B cell (primary cell): ENCODE results near the gene CYP17A1. TPM values are rescaled to one million over a fixed set of nuclear protein-coding genes. Genes with fewer than 3 reads are reported as not detected.

ENCODE experiments used
- ATAC-seq: fragments of 200-7000 bp; cut with Tn5 transposase; one replicate; pipeline ENCODE4 v1.10.0; 2021; ENCODE audit warnings: low read depth, mild to moderate bottlenecking, moderate number of reproducible peaks, moderate library complexity
- CTCF ChIA-PET: fragments of 350-600 bp; sonication (Branson Sonifier 250); formaldehyde crosslinking; loops from one replicate; lab custom pipeline; 2021; ENCODE audit warnings: antibody characterized with exemption, inconsistent platforms; lab: Charles Lee
- POLR2A ChIA-PET: fragments of 350-600 bp; sonication (Branson Sonifier 250); formaldehyde crosslinking; loops from one replicate; lab custom pipeline; 2021; ENCODE audit warnings: antibody characterized with exemption; lab: Charles Lee
- DNase-seq: peaks from one replicate; pipeline ENCODE4 v3.0.0; 2013
- H2AFZ ChIP-seq: 2 replicates; pipeline ENCODE4 v1.6.1; 2012; ENCODE audit warnings: mild to moderate bottlenecking, low read depth, low read length; ENCODE audit not compliant: insufficient read depth, poor library complexity, severe bottlenecking
- H3K27ac ChIP-seq, 2 donors: 1 replicate in 1 of 2; 2 replicates in 1 of 2; pipeline ENCODE4 v1.5.1; 2012 to 2013; ENCODE audit warnings: low read length in 2 of 2, mild to moderate bottlenecking in 2 of 2, moderate library complexity in 1 of 2
- H3K27me3 ChIP-seq, 4 experiments: fragments of 200-600 bp in 1 of 4; sonication (generic) in 1 of 4; replicated peaks in 1 of 4; 1 replicate in 2 of 4; 2 replicates in 2 of 4; pipeline versions ENCODE4 v1.6.1 to v1.7.0; 2013 to 2016; ENCODE audit warnings: low read length in 3 of 4, mild to moderate bottlenecking in 2 of 4, mixed read lengths in 1 of 4, moderate library complexity in 1 of 4; ENCODE audit not compliant: insufficient read depth in 4 of 4, control insufficient read depth in 3 of 4; ENCODE audit errors: control extremely low read depth in 1 of 4
- H3K36me3 ChIP-seq, 2 experiments: replicated peaks in 1 of 2; 1 replicate in 1 of 2; 2 replicates in 1 of 2; pipeline versions ENCODE4 v1.6.1 to v1.7.1; 2013; ENCODE audit warnings: low read length in 1 of 2; ENCODE audit not compliant: insufficient read depth in 2 of 2, control insufficient read depth in 1 of 2; ENCODE audit errors: control extremely low read depth in 1 of 2, extremely low read depth in 1 of 2
- H3K4me1 ChIP-seq, 2 donors: fragments of 200-600 bp in 1 of 2; sonication (generic) in 1 of 2; 1 replicate in 1 of 2; 2 replicates in 1 of 2; pipeline versions ENCODE4 v1.5.1 to v1.6.1; 2013 to 2017; ENCODE audit warnings: low read length in 2 of 2; ENCODE audit not compliant: control insufficient read depth in 2 of 2, insufficient read depth in 2 of 2
- H3K4me2 ChIP-seq: replicated peaks from 2 replicates; pipeline ENCODE3; 2012; ENCODE audit warnings: mild to moderate bottlenecking, low read depth, low read length; ENCODE audit not compliant: poor library complexity, severe bottlenecking
- H3K4me3 ChIP-seq, 5 experiments: fragments of 200-600 bp in 1 of 5; sonication (generic) in 1 of 5; 1 replicate in 3 of 5; 2 replicates in 2 of 5; pipeline versions ENCODE4 v1.5.1 to v1.7.0; 2011 to 2016; ENCODE audit warnings: low read length in 4 of 5, mild to moderate bottlenecking in 4 of 5, low read depth in 2 of 5, control low read depth in 1 of 5, moderate library complexity in 1 of 5; ENCODE audit not compliant: insufficient read depth in 1 of 5; ENCODE audit errors: control extremely low read depth in 1 of 5, extremely low read depth in 1 of 5
- H3K79me2 ChIP-seq: fragments of 200-600 bp; sonication (generic); one replicate; pipeline ENCODE4 v1.6.0; 2016; ENCODE audit warnings: low read length; ENCODE audit not compliant: control insufficient read depth, insufficient read depth
- H3K9ac ChIP-seq: fragments of 200-600 bp; sonication (generic); 2 replicates; pipeline ENCODE4 v1.6.1; 2017; ENCODE audit warnings: mild to moderate bottlenecking, low read length, moderate library complexity
- H3K9me3 ChIP-seq, 3 donors: one replicate each; pipeline versions ENCODE4 v1.6.1 to v1.7.1; 2013; ENCODE audit warnings: low read length in 2 of 3; ENCODE audit not compliant: control insufficient read depth in 2 of 3, insufficient read depth in 1 of 3; ENCODE audit errors: control extremely low read depth in 1 of 3
- H4K20me1 ChIP-seq: 2 replicates; pipeline ENCODE4 v1.6.0; 2012; ENCODE audit warnings: mild to moderate bottlenecking, low read length; ENCODE audit not compliant: insufficient read depth, control insufficient read depth, poor library complexity, severe bottlenecking
- H3K27ac Mint-ChIP-seq: one replicate; pipeline ENCODE4 v1.8.0; 2021; ENCODE audit warnings: mixed read lengths
- H3K27me3 Mint-ChIP-seq: one replicate; pipeline ENCODE4 v1.8.0; 2021; ENCODE audit warnings: mixed read lengths
- H3K4me1 Mint-ChIP-seq: one replicate; pipeline ENCODE4 v1.8.0; 2021; ENCODE audit warnings: mixed read lengths
- H3K4me3 Mint-ChIP-seq: one replicate; pipeline ENCODE4 v1.8.0; 2021; ENCODE audit warnings: mixed read lengths
- H3K9me3 Mint-ChIP-seq: one replicate; pipeline ENCODE4 v1.8.0; 2022; ENCODE audit warnings: mixed read lengths; ENCODE audit not compliant: insufficient read depth
- CTCF ChIP-seq: fragments of 200-600 bp; IDR thresholded peaks from one replicate; pipeline ENCODE4 v1.8.0; 2022; ENCODE audit warnings: antibody characterized with exemption, mild to moderate bottlenecking
- EZH2 ChIP-seq: IDR thresholded peaks from 2 replicates; pipeline ENCODE4 v1.6.1; 2012; ENCODE audit warnings: borderline replicate concordance, low read depth, mild to moderate bottlenecking, moderate library complexity, low read length; ENCODE audit not compliant: insufficient read depth, poor library complexity, severe bottlenecking
- whole genome bisulfite sequencing: methylation state at CpG from one replicate; pipeline ENCODE4 v1.1.5; 2013; ENCODE audit warnings: missing lambda C conversion rate; ENCODE audit not compliant: insufficient coverage; 5-methylcytosine and 5-hydroxymethylcytosine counted together
- intact Hi-C: fragments of 100-400 bp; cut with micrococcal nuclease; formaldehyde crosslinking; loops from one replicate; pipeline ENCODE4 v1.10.0; 2022
- polyA plus RNA-seq: library from polyadenylated mRNA; depleted of rRNA; stranded (reverse); fragments of >200 nt; gene quantifications from 2 replicates; pipeline ENCODE4 v1.2.3, GENCODE V29; 2012
- total RNA-seq, 2 donors: library from RNA; stranded (reverse); fragments of 120-200 nt in 1 of 2; gene quantifications; 1 replicate in 1 of 2; 2 replicates in 1 of 2; pipeline versions ENCODE4 v1.2.3 to v1.2.4, GENCODE V29; 2013 to 2022

Gene CYP17A1
- total and polyA plus RNA-seq, 2 donors (not counting 1 experiment from before 2014, with no cell fraction given), result not detected

GRCh38 chr10:102876747-102877153 is 39.5 kb upstream of the CYP17A1 start:
- ATAC-seq (no peak), DNase-seq (no peak)
- 89% methylated on average over 2 of the region's 2 CpGs for WGBS
- Histone ChIP-seq H3K9me3 (no peaks in the 10 kb centered on the region), H3K4me2 (no peak overlapping the region), H3K9ac (no peak overlapping the region), H3K79me2 (no peaks in the 10 kb centered on the region), H2AFZ (no peak overlapping the region), H3K4me3 (no peak overlapping the region), H4K20me1 (no peaks in the 10 kb centered on the region), H3K27me3 (no peaks in the 10 kb centered on the region), H3K27ac (no peak overlapping the region), H3K36me3 (no peaks in the 10 kb centered on the region), H3K4me1 (no peaks in the 10 kb centered on the region)
- Mint-ChIP-seq H3K4me1 (no peaks in the 10 kb centered on the region), H3K27ac (no peak overlapping the region), H3K9me3 (no peaks in the 10 kb centered on the region), H3K4me3 (no peak overlapping the region), H3K27me3 (peaks cover 14% of the 10 kb centered on the region)
- POLR2A ChIA-PET, result no interaction called here
- intact Hi-C loops, result no loop called here
- CTCF ChIA-PET, result interaction anchor here (0.7 kb wide), 1 partner anchor 1107 kb away, joined by 4 read pairs; no protein-coding TSS in a partner anchor
- TF ChIP-seq EZH2 (no peak), CTCF (no peak)

GRCh38 chr10:102872163-102872562 is 35.0 kb upstream of the CYP17A1 start:
- Histone ChIP-seq H3K27ac (no peak overlapping the region), H3K9me3 (no peaks in the 10 kb centered on the region), H3K4me3 (no peak overlapping the region), H3K36me3 (no peaks in the 10 kb centered on the region), H4K20me1 (no peaks in the 10 kb centered on the region), H3K79me2 (no peaks in the 10 kb centered on the region), H3K27me3 (peaks cover 0 to 13% (median 5%) of the 10 kb centered on the region in 4 experiments), H3K4me1 (peaks cover 7 to 11% of the 10 kb centered on the region in 2 donors), H3K9ac (no peak overlapping the region), H2AFZ (no peak overlapping the region), H3K4me2 (no peak overlapping the region)
- CTCF ChIA-PET, result interaction anchor here (0.6 kb wide), 1 partner anchor 380 kb away, joined by 3 read pairs; no protein-coding TSS in a partner anchor
- no peak for DNase-seq
- H3K9me3 Mint-ChIP-seq, result no peaks in the 10 kb centered on the region
- H3K27ac Mint-ChIP-seq, result no peak overlapping the region
- intact Hi-C loops, result no loop called here
- ATAC-seq, result no peak
- WGBS, result 93% methylated on average over 4 of the region's 4 CpGs
- POLR2A ChIA-PET, result no interaction called here
- H3K4me1 Mint-ChIP-seq, result peaks cover 16% of the 10 kb centered on the region
- no peak for TF ChIP-seq EZH2
- peaks cover 38% of the 10 kb centered on the region for H3K27me3 Mint-ChIP-seq
- H3K4me3 Mint-ChIP-seq, result no peak overlapping the region
